Spleen (tissue), 11 donors: ENCODE data around the gene CHCHD3. TPM values are rescaled to one million over a fixed set of nuclear protein-coding genes. Genes with fewer than 3 reads are reported as not detected.

Experiments used
- DNase-seq: peaks from one replicate; pipeline ENCODE4 v3.0.0-alpha.2; 2020
- H3K27ac ChIP-seq, 8 donors: fragments of 200-600 bp; sonication (generic) in 7 of 8; 1 replicate in 4 of 8; 2 replicates in 4 of 8; pipeline versions ENCODE4 v1.5.0 to v1.8.0; 2016 to 2021; ENCODE audit warnings: inconsistent platforms in 4 of 8, mild to moderate bottlenecking in 4 of 8, moderate library complexity in 1 of 8
- H3K27me3 ChIP-seq, 7 donors: fragments of 200-600 bp; sonication (generic) in 6 of 7; replicated peaks in 1 of 7; 1 replicate in 4 of 7; 2 replicates in 3 of 7; pipeline versions ENCODE4 v1.5.0 to v1.8.0; 2016 to 2021; ENCODE audit warnings: inconsistent platforms in 3 of 7, mild to moderate bottlenecking in 1 of 7
- H3K36me3 ChIP-seq, 6 donors: fragments of 200-600 bp; sonication (generic) in 5 of 6; 1 replicate in 4 of 6; 2 replicates in 2 of 6; pipeline versions ENCODE4 v1.5.0 to v1.8.0; 2016 to 2021; ENCODE audit warnings: inconsistent platforms in 2 of 6
- H3K4me1 ChIP-seq, 6 donors: fragments of 200-600 bp; sonication (generic) in 5 of 6; 1 replicate in 3 of 6; 2 replicates in 3 of 6; pipeline versions ENCODE4 v1.5.0 to v1.8.0; 2016 to 2021; ENCODE audit warnings: inconsistent platforms in 3 of 6
- H3K4me3 ChIP-seq, 8 donors: fragments of 200-600 bp; sonication (generic) in 7 of 8; 1 replicate in 4 of 8; 2 replicates in 4 of 8; pipeline versions ENCODE4 v1.5.0 to v1.8.0; 2016 to 2021; ENCODE audit warnings: inconsistent platforms in 4 of 8, mild to moderate bottlenecking in 4 of 8, moderate library complexity in 2 of 8
- H3K9me3 ChIP-seq, 8 donors: fragments of 200-600 bp; sonication (generic) in 7 of 8; 1 replicate in 4 of 8; 2 replicates in 4 of 8; pipeline versions ENCODE4 v1.5.0 to v1.8.0; 2016 to 2021; ENCODE audit warnings: inconsistent platforms in 4 of 8
- POLR2A ChIP-seq, 3 donors: fragments of 450-650 bp; IDR thresholded peaks; one replicate each; pipeline ENCODE4 v1.5.1; 2017; ENCODE audit warnings: antibody characterized with exemption in 3 of 3, mild to moderate bottlenecking in 1 of 3
- POLR2AphosphoS5 ChIP-seq, 3 donors: sonication (generic); formaldehyde crosslinking; IDR thresholded peaks; one replicate each; pipeline ENCODE4 v1.5.1; 2017; ENCODE audit warnings: antibody characterized with exemption in 3 of 3
- WGBS, 5 donors: extraction: QIAGEN DNeasy Blood & Tissue Kit in 3 of 5; methylation state at CpG; one replicate each; pipeline versions ENCODE4 v1.1.5 to v1.1.7; 2013 to 2018; 5-methylcytosine and 5-hydroxymethylcytosine counted together
- intact Hi-C: fragments of 100-400 bp; cut with DNase I; formaldehyde crosslinking; loops from one replicate; pipeline ENCODE4 v1.15.0; 2023; ENCODE audit warnings: low total_unique reads
- polyA plus RNA-seq, 3 donors: library from polyadenylated mRNA; stranded (reverse); fragments of 200-250 nt; gene quantifications; one replicate each; pipeline ENCODE4 v1.2.1, GENCODE V29; 2013
- total RNA-seq, 7 donors: library from RNA; depleted of rRNA in 3 of 7; stranded (reverse); fragments of >200 nt in 3 of 7; fragmentation: NEBNext Ultra II Directional in 4 of 7; extraction: Animal tissue kit (Norgen Biotek cat#: 25700) in 4 of 7; gene quantifications; one replicate each; pipeline versions ENCODE4 v1.1.0 to v1.2.1, GENCODE V29; 2016 to 2021
- TF ChIP-seq, protein P1 (sequence below), 11 experiments: fragments of 200-600 bp in 7 of 11; fragments of 450-650 bp in 4 of 11; sonication (generic) in 4 of 11; IDR thresholded peaks in 8 of 11; conservative IDR thresholded peaks in 3 of 11; 1 replicate in 7 of 11; 2 replicates in 4 of 11; pipeline versions ENCODE4 v1.4.0 to v1.8.0; 2016 to 2021; ENCODE audit warnings: antibody characterized with exemption in 11 of 11, inconsistent platforms in 4 of 11, mild to moderate bottlenecking in 1 of 11
- donor health status: healthy with polysubstance abuse.
- donor health status: DM: no; HTN: no; CAD: no; lungs with moderate emphysema.
- donor health status: DM: no; HTN: no; CAD: no.
- donor health status: Bipolar disorder and iron deficiency.
- donor health status: healthy.
- donor health status: DM: no; HTN: no; CAD: no.
- donor health status: DM: yes; HTN: yes; CAD: no.

The CHCHD3 gene
- total and polyA plus RNA-seq, 10 donors: 18.6 to 60.3 (median 38.8) TPM

DNA sequence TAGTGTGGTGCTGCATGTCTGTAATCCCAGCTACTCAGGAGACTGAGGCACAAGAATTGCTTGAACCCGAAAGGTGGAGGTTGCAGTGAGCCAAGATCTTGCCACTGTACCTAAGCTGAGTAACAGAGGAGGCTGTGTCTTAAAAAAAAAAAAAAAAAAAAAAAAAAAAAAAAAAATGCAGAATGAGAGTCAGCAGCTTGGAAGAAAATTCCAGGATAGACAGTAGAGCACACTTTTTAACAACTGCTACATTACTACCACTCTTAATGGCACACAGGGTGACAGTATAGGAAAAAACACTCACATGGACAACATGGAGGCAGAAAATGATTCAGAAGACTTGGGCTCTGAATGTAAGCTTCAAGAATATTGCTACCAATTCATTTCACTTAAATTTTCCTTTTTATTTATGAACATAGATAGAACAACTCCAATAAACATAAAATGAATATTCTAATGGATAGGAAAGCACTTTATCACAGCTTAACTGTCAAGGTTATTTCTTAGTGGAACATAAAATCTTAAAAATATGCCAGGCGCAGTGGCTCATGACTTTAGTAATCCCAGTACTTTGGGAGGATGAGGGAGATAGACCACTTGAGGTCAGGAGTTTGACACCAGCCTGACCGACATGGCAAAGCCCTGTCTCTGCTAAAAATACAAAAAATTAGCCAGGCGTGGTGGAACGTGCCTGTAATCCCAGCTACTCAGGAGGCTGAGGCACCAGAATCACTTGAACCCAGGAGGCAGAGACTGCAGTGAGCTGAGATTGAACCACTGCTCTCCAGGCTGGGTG, 31.5 kb downstream of the CHCHD3 start:
- TF ChIP-seq POLR2A (IDR thresholded peaks at IDR 0.05): no peak
- TF ChIP-seq, protein P1, sequence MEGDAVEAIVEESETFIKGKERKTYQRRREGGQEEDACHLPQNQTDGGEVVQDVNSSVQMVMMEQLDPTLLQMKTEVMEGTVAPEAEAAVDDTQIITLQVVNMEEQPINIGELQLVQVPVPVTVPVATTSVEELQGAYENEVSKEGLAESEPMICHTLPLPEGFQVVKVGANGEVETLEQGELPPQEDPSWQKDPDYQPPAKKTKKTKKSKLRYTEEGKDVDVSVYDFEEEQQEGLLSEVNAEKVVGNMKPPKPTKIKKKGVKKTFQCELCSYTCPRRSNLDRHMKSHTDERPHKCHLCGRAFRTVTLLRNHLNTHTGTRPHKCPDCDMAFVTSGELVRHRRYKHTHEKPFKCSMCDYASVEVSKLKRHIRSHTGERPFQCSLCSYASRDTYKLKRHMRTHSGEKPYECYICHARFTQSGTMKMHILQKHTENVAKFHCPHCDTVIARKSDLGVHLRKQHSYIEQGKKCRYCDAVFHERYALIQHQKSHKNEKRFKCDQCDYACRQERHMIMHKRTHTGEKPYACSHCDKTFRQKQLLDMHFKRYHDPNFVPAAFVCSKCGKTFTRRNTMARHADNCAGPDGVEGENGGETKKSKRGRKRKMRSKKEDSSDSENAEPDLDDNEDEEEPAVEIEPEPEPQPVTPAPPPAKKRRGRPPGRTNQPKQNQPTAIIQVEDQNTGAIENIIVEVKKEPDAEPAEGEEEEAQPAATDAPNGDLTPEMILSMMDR (IDR thresholded peaks at IDR 0.05 in 8 of 11, conservative IDR thresholded peaks at IDR 0.05 in 3 of 11): no peak
- no peak for TF ChIP-seq POLR2AphosphoS5 (IDR thresholded peaks at IDR 0.05)
- Histone ChIP-seq H3K4me1 (peaks cover 0 to 27% (median 16%) of the 10 kb centered on the region in 6 donors), H3K27ac (no peak overlapping the region), H3K9me3 (no peaks in the 10 kb centered on the region), H3K27me3 (no peaks in the 10 kb centered on the region), H3K36me3 (peaks cover 0 to 13% (median 0%) of the 10 kb centered on the region in 6 donors), H3K4me3 (no peak overlapping the region)
- DNase-seq: no peak
- intact Hi-C loops: no loop called here
- WGBS, 5 donors: 74 to 82% (median 78%) methylated on average over 5 of the region's 5 CpGs

DNA sequence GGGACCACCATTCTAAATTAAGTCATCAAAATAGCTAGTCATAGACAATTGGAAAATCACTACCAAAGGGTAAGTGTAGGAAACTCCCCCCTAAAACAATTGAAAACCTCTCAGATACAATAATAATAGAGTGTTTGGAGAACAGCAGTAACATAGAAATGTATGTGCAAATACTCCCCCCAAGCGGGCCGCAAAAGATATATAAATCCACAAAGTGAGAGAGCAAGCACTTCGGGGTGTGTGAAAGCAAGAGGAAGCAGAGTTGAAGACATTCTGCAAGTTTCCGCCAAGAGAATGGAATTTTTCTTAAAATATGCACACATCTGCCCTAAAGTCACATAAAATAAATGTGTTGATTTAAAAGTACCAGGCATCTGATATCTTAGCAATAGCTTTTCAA, 33.3 kb downstream of the CHCHD3 start:
- Histone ChIP-seq H3K4me1 (peaks cover 0 to 27% (median 16%) of the 10 kb centered on the region in 6 donors), H3K9me3 (no peaks in the 10 kb centered on the region), H3K4me3 (no peak overlapping the region), H3K27ac (no peak overlapping the region), H3K36me3 (peaks cover 0 to 18% (median 0%) of the 10 kb centered on the region in 6 donors), H3K27me3 (no peaks in the 10 kb centered on the region)
- no peak for DNase-seq
- intact Hi-C loops: no loop called here
- WGBS, 5 donors: 86 to 96% (median 93%) methylated on average over 4 of the region's 4 CpGs
- TF ChIP-seq, protein P1 (IDR thresholded peaks at IDR 0.05 in 8 of 11, conservative IDR thresholded peaks at IDR 0.05 in 3 of 11): no peak
- TF ChIP-seq POLR2A (IDR thresholded peaks at IDR 0.05): no peak
- no peak for TF ChIP-seq POLR2AphosphoS5 (IDR thresholded peaks at IDR 0.05)

DNA sequence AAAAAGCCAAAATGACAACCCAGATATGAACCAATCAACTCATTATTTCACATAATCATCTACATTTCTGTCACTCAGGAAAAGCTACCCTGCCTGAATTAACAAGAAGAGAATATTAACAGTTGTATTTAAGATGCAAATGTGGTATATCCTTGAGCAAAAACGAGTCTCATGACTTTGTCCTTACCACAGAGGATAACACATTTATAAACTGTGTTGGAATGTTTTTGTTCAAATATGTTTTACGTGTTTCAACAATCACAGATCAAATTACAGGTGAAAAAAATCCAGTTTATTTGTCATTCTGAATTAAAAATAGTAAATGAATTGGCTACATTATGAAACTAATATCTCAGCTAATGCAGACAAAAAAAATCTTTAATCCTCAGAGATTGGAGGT, 34.6 kb downstream of the CHCHD3 start:
- DNase-seq: no peak
- TF ChIP-seq, protein P1 (IDR thresholded peaks at IDR 0.05 in 8 of 11, conservative IDR thresholded peaks at IDR 0.05 in 3 of 11): no peak
- no peak for TF ChIP-seq POLR2AphosphoS5 (IDR thresholded peaks at IDR 0.05)
- no peak for TF ChIP-seq POLR2A (IDR thresholded peaks at IDR 0.05)
- peaks cover 0 to 18% (median 0%) of the 10 kb centered on the region in 6 donors for H3K36me3 ChIP-seq
- no peak overlapping the region for H3K4me3 ChIP-seq
- no peak overlapping the region for H3K27ac ChIP-seq
- no peaks in the 10 kb centered on the region for H3K9me3 ChIP-seq
- H3K4me1 ChIP-seq: peaks cover 0 to 21% (median 16%) of the 10 kb centered on the region in 6 donors
- WGBS, 5 donors: 87 to 92% (median 91%) methylated on average over 2 of the region's 2 CpGs
- no peaks in the 10 kb centered on the region for H3K27me3 ChIP-seq
- intact Hi-C loops: no loop called here

DNA sequence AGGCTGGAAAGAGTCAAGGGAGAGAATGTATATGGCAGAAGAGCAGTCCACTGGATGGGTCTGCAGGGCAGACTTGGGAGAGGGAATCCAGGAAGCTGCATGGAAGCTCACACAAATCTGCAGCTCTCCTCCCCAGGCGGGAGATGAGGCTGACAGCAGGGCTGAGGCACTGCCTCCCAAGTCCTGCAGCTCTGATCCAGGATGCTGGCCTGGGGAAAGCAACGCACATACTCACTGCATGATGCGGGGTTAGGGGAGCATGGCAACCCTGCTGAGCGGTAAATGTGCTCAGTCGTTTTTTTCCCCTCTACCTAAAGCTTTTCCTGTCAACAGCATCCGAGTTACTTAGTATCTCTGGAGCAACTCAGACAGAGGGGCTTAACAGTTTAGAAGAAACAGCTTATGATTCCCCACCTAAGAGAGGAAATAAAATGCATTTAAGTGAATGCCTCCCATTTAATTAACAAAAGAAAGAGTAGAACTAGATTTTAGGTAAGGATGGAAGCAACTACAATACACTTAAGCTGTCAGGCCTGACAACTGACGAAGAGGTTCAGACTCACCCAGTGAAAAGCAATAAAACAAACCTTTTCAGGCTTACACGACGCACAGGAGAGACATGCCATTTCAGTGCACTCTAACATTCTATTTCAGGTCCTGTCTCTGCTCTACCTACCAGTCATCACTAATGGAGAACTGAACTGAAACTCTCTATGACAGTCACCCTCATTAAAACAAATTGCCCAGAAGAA, 37.0 kb downstream of the CHCHD3 start:
- no peak for TF ChIP-seq POLR2AphosphoS5 (IDR thresholded peaks at IDR 0.05)
- TF ChIP-seq POLR2A (IDR thresholded peaks at IDR 0.05): no peak
- TF ChIP-seq, protein P1 (IDR thresholded peaks at IDR 0.05 in 8 of 11, conservative IDR thresholded peaks at IDR 0.05 in 3 of 11): no peak
- H3K4me1 ChIP-seq: no peaks in the 10 kb centered on the region
- no peak overlapping the region for H3K27ac ChIP-seq
- peaks cover 0 to 18% (median 0%) of the 10 kb centered on the region in 6 donors for H3K36me3 ChIP-seq
- intact Hi-C loops: no loop called here
- no peaks in the 10 kb centered on the region for H3K9me3 ChIP-seq
- H3K4me3 ChIP-seq: no peak overlapping the region
- 92 to 95% (median 93%) methylated on average over 9 of the region's 9 CpGs for WGBS, 5 donors
- no peaks in the 10 kb centered on the region for H3K27me3 ChIP-seq
- no peak for DNase-seq
